NCI-H1092 (cell line): Measurements from ENCODE around the gene PRSS8.

Experiments used
- DNase-seq: peaks from one replicate; lab custom pipeline; 2025; lab: John Stamatoyannopoulos, UW

PRSS8 gene

DNA sequence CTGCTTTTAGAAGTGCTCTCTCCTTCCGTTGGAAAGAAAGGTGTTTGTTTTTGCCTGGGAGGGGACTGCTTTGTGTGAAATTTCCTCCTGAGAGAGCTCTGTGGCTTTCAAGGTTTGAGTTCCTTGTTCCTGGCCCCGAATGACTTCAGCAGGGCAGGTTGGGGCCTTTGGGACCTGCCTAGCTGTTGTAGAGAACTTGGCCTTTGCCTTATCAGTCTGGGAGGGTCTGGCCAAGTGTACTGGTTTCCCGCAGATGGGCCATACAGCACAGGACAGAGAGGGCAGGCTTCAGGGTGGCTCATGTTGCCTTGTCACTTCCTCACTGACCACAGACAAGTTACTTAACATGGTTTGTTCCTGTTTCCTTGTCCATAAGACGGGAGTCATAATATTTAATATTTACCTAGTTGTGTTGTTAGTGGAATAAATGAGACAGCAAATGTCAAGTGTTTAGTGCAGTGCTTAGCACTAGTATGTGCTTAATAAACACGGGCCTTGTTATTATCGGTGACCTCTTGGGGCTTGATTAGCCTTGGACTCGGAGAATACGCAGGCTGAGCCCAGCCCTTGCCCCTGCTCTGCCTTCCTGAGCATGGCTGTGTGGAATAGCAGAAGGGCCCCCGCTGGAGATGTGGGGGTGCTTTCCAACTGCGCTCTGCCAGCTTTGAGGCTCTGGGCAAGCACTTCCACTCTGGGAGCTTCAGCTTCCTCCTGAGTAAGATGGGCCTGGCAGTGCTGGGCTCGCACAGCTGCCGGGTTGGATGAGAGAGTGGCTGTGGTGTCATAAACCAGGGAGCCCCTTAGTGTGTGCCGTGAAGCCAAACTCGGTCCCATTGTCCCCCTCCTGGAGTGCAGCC is 6.6 kb downstream of the PRSS8 start:
- DNase-seq, result no peak

DNA sequence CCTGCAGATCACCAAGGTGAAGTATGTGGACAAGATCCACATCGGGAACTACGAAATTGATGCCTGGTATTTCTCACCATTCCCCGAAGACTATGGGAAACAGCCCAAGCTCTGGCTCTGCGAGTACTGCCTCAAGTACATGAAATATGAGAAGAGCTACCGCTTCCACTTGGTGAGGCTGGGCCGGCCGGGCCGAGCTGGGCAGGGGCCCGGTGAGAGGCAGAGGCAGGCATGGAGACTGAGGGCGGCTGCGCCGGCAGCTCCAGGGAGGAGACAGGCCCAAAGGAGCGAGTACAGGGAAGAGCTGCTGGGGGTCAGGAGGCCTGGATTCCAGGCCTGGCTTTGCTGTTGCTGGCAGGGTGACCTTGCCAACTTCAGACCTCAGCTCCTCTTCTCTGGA is 8.3 kb downstream of the PRSS8 start:
- no peak for DNase-seq

GRCh38 chr16:31125844-31126243 is 9.7 kb downstream of the PRSS8 start:
- no peak for DNase-seq

- DNase-seq, result no peak
Observed at GRCh38 chr16:31120129-31120528, 15.4 kb downstream of the PRSS8 start.

- no peak for DNase-seq
Observed at GRCh38 chr16:31118223-31119155, 17.0 kb downstream of the PRSS8 start.

DNA sequence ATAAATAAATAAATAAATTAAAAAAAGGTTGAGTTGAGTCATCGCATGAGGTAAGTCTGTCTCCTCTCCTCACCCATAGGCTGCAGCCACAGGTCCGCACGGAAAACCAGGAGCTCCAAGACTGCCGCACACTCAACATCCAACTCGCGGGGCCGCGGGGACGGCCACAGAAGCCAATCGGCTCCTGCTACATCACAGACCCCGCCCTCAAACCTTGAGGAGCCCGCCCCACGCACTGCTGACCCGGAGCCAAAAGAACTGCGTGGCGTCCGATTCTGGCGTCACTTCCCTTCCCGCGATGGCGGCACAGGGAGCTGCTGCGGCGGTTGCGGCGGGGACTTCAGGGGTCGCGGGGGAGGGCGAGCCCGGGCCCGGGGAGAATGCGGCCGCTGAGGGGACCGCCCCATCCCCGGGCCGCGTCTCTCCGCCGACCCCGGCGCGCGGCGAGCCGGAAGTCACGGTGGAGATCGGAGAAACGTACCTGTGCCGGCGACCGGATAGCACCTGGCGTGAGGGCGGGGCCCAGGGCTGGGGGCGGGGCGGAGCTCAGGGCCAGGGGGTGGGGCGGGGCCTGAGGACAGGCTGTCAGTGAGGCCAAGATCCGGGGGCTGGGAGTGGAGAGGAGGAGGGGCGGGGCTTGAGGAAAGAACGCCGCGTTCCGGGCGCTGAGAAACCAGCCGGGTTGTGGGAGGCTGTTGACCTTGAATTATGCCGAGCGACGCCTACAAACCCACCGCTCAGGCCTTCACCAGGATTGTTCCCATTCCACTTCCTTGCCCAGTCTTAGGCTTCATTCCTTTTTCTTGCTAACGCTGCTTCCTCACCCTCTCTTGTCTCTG is 17.9 kb downstream of the PRSS8 start, which contains the start of gene KAT8:
TSS of gene KAT8 (plus strand) at position 281 of the 839 bp plus-strand sequence. CDS start at position 299, 18 bp downstream.
- peak; percentile 99 for DNase-seq

- no peak for DNase-seq
Observed at GRCh38 chr16:31114468-31114867, 21.1 kb downstream of the PRSS8 start.

GRCh38 chr16:31113121-31114120 is 22.1 kb downstream of the PRSS8 start:
- no peak for DNase-seq

DNA sequence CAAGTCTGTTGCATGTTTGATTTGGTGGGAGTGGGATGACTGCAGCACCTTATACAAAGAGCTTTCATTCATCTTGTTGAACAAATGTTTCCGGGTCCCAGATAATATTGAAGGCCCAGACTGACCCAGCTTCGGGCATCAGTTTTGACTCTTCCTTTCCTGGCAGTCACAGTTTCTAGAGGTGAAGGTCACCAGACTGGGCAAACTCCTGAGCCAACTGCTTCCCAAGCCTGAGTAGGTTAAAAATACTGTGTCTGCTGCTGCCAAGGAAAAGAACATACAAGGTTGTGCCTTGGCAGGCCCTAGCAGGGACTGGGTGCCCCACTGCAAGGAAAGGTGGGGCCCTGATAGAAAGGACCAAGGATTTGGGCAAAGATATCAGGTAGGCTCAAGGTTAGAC is 22.8 kb downstream of the PRSS8 start:
- DNase-seq, result no peak

- no peak for DNase-seq
Observed at GRCh38 chr16:31111881-31112466, 23.6 kb downstream of the PRSS8 start.

DNA sequence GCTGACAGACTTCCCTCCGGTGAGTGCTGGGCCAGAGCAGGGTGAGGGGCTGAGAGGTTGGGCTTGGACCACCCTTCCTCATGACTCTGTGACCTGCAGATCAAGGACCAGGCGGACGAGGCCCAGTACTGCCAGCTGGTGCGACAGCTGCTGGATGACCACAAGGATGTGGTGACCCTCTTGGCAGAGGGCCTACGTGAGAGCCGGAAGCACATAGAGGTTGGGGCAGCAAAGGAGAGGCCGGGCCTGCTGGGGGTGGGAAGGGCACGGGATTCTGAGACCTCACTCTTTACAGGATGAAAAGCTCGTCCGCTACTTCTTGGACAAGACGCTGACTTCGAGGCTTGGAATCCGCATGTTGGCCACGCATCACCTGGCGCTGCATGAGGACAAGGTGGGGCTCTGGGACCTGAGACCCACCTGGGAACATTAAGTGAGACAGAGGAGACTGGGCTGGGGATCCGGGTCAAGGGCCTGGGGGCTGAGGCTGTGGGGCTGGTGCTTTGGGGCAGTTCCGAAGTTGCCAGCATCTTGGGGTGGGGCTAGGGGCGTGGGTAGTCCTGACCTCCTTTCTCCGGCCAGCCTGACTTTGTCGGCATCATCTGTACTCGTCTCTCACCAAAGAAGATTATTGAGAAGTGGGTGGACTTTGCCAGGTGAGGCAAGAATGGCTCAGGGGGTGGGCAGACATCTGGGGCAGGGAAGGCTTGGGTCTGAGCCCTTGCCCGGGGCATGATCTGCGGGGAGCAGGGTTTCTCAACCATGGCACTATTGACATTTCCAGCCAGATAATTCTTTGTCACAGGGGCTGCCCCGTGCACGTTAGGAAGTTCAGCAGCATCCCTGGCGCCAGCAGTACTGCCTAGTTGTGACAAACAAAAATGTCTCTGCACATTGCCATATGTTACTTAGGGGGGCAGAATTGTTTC is 25.2 kb downstream of the PRSS8 start:
- DNase-seq, result no peak

DNA sequence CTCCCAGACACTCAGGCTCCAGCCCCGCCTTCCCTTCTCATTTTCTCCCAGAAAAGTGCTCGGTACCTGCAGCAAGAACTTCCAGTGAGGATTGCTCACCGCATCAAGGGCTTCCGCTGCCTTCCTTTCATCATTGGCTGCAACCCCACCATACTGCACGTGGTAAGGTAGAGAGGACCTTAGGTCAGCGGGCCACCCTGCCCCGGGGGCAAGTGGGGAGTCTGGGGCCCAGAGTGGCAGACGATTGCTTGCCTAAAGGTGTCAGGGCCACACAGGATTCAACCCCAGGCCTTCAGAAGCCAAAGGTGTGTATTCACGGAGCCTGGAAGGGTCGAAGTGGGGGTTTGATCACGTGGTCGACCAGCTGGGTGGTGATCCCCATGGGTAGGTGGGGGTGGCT is 25.9 kb downstream of the PRSS8 start:
- DNase-seq, result no peak

- no peak for DNase-seq
Observed at GRCh38 chr16:31108794-31109558, 26.6 kb downstream of the PRSS8 start.

- peak; percentile 12 for DNase-seq
Observed at GRCh38 chr16:31108035-31108793, 27.3 kb downstream of the PRSS8 start, which contains the start of gene BCKDK. Gene BCKDK, plus strand, starts transcription at chr16:31108386. Its CDS starts 838 bp downstream, at chr16:31109224.

- no peak for DNase-seq
Observed at GRCh38 chr16:31107465-31107867, 28.1 kb downstream of the PRSS8 start.

GRCh38 chr16:31106509-31107464 is 28.7 kb downstream of the PRSS8 start:
- DNase-seq, result no peak
